RWPE2 (cell line): ENCODE results near the gene CTNNA2.

Experiments used
- ATAC-seq: fragments of 200-7000 bp; cut with Tn5 transposase; 3 replicates; pipeline ENCODE4 v1.9.1; 2021; ENCODE audit warnings: low read depth
- DNase-seq: peaks from one replicate; pipeline ENCODE4 v3.0.0-alpha.2; 2020; ENCODE audit warnings: low spot score
- H3K27ac ChIP-seq: fragments of 450-650 bp; 2 replicates; pipeline ENCODE4 v1.5.1; 2017; ENCODE audit warnings: mild to moderate bottlenecking; ENCODE audit not compliant: poor library complexity, severe bottlenecking
- H3K27me3 ChIP-seq: fragments of 250-450 bp; sonication (Bioruptor Pico); 2 replicates; pipeline ENCODE4 v1.5.1; 2021; ENCODE audit warnings: mild to moderate bottlenecking, moderate library complexity; ENCODE audit not compliant: insufficient read depth, poor library complexity, severe bottlenecking
- H3K36me3 ChIP-seq: fragments of 250-450 bp; sonication (Bioruptor Pico); 2 replicates; pipeline ENCODE4 v1.5.1; 2020; ENCODE audit warnings: low read depth, mild to moderate bottlenecking, moderate library complexity
- H3K4me1 ChIP-seq: fragments of 250-450 bp; sonication (Bioruptor Pico); 2 replicates; pipeline ENCODE4 v1.5.1; 2021; ENCODE audit warnings: mild to moderate bottlenecking, moderate library complexity; ENCODE audit not compliant: insufficient read depth, poor library complexity, severe bottlenecking
- H3K4me3 ChIP-seq: fragments of 250-450 bp; sonication (Bioruptor Pico); 2 replicates; pipeline ENCODE4 v1.5.1; 2021; ENCODE audit warnings: mild to moderate bottlenecking, moderate library complexity; ENCODE audit not compliant: severe bottlenecking
- H3K9me3 ChIP-seq: fragments of 250-450 bp; sonication (Bioruptor Pico); 2 replicates; pipeline ENCODE4 v1.5.1; 2021; ENCODE audit warnings: mild to moderate bottlenecking, moderate library complexity; ENCODE audit not compliant: severe bottlenecking
- TF ChIP-seq, protein P1 (sequence below): fragments of 450-650 bp; IDR thresholded peaks from one replicate; pipeline ENCODE4 v1.5.1; 2017; ENCODE audit warnings: mild to moderate bottlenecking, moderate library complexity; ENCODE audit not compliant: poor library complexity, severe bottlenecking

CTNNA2 gene

DNA sequence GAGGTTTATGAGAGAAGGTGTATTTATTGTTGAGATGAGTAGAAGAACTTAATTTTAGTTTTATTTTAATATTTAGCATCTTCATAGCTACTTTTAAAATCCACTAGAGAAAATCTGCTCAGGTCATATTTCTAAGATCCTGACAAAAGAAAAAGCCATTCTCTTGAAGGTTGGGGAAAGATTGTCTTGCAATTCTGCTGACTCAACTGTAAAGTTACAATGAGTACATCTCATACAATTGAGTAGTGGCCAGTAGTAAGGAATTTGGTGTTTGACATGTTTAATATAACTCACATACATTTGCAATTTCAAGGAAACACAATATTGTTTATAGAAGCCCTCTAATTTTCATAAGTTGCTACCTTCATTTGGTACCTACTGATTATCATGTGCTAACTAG is 447.2 kb downstream of the CTNNA2 start:
- Histone ChIP-seq H3K9me3 (no peaks in the 10 kb centered on the region), H3K4me3 (no peak overlapping the region), H3K4me1 (no peaks in the 10 kb centered on the region), H3K27ac (no peak overlapping the region), H3K36me3 (no peaks in the 10 kb centered on the region), H3K27me3 (no peaks in the 10 kb centered on the region)
- DNase-seq = no peak
- no peak for ATAC-seq
- TF ChIP-seq, protein P1, sequence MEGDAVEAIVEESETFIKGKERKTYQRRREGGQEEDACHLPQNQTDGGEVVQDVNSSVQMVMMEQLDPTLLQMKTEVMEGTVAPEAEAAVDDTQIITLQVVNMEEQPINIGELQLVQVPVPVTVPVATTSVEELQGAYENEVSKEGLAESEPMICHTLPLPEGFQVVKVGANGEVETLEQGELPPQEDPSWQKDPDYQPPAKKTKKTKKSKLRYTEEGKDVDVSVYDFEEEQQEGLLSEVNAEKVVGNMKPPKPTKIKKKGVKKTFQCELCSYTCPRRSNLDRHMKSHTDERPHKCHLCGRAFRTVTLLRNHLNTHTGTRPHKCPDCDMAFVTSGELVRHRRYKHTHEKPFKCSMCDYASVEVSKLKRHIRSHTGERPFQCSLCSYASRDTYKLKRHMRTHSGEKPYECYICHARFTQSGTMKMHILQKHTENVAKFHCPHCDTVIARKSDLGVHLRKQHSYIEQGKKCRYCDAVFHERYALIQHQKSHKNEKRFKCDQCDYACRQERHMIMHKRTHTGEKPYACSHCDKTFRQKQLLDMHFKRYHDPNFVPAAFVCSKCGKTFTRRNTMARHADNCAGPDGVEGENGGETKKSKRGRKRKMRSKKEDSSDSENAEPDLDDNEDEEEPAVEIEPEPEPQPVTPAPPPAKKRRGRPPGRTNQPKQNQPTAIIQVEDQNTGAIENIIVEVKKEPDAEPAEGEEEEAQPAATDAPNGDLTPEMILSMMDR = no peak

DNA sequence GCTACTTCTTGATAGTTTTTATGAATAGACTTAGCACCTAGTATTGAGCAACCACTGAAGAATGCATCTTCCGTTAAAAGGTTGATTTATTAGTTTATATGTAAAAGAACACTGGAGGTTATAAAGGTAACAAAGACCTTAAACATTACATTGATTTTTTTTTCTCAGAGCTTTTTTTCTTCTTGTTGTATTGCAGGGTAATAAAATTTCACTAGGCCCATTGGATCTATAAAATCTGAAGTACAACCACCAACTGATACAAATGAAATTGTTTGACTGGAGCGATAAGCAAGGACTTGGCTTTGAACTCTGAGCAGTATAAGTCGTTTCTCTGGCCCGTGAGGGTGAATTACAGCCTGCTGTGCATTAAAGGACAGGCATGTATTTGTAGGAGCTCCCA is 447.7 kb downstream of the CTNNA2 start:
- Histone ChIP-seq H3K27me3 (no peaks in the 10 kb centered on the region), H3K9me3 (no peaks in the 10 kb centered on the region), H3K36me3 (no peaks in the 10 kb centered on the region), H3K4me3 (no peak overlapping the region), H3K4me1 (no peaks in the 10 kb centered on the region), H3K27ac (no peak overlapping the region)
- TF ChIP-seq, protein P1 = no peak
- no peak for DNase-seq
- no peak for ATAC-seq

DNA sequence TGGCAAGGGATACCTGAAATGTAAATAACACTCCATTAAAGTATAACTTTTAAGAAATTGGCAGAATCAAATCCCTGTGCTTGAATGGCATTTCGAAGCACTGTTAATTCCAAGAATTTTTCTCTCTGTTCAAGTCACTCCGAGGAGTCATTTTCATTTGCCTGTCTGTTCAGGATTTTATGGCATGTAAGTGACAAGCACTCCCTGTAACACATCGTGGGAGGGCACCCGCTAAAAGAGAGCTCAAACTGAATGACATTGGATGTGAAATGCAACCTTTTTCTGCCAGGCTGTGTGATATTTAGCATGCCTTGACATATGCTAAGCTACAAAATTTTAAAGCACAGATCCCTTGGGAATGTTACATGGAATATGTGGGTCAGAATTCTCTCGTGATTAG is 452.1 kb downstream of the CTNNA2 start:
- TF ChIP-seq, protein P1 = no peak
- ATAC-seq = no peak
- H3K27me3 ChIP-seq = no peaks in the 10 kb centered on the region
- no peak for DNase-seq
- H3K4me1 ChIP-seq = no peaks in the 10 kb centered on the region
- no peak overlapping the region for H3K27ac ChIP-seq
- no peak overlapping the region for H3K4me3 ChIP-seq
- no peaks in the 10 kb centered on the region for H3K9me3 ChIP-seq
- H3K36me3 ChIP-seq = no peaks in the 10 kb centered on the region

DNA sequence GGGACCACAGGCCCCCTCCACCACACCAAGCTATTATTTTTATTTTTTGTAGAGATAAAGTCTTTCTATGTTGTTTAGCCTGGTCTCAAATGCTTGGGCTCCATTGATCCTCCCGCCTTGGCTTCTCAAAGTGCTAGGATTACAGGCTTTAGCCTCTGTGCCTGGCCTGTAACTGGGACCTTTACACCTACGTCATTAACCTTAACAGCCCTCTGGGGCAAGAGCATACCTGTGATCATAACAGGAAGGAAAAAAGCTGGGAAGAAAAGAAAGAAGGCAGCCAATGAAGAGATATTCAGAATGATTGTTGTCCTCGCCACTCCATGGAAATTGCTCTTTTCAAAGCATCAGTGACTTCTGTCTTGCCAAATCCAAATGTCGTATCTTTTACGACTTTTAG is 453.5 kb downstream of the CTNNA2 start:
- no peaks in the 10 kb centered on the region for H3K36me3 ChIP-seq
- H3K4me1 ChIP-seq = no peaks in the 10 kb centered on the region
- TF ChIP-seq, protein P1 = no peak
- H3K27me3 ChIP-seq = no peaks in the 10 kb centered on the region
- no peak overlapping the region for H3K4me3 ChIP-seq
- no peak for DNase-seq
- H3K27ac ChIP-seq = no peak overlapping the region
- H3K9me3 ChIP-seq = no peaks in the 10 kb centered on the region
- ATAC-seq = no peak

DNA sequence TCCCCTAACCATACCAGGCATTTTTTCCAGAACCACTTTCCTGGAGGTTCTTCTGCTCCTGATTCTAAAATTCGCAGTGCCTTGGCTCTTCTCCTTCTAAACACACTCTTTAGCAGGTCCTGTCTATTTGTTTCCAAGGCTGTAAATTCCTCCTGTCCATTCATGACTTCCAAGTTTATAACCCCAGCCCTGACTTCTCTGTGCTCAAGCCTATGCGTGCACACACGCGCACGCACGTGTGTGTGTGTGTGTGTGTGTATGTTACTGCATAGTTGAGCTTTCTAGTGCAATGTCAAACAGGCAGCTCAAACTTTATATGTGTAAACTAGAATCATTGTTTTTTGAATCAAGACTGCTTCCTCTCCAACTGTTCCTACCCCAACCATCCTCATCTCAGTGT is 454.0 kb downstream of the CTNNA2 start:
- ATAC-seq (no peak), DNase-seq (no peak)
- no peaks in the 10 kb centered on the region for H3K36me3 ChIP-seq
- H3K4me1 ChIP-seq = no peaks in the 10 kb centered on the region
- no peaks in the 10 kb centered on the region for H3K27me3 ChIP-seq
- no peak overlapping the region for H3K4me3 ChIP-seq
- TF ChIP-seq, protein P1 = no peak
- no peaks in the 10 kb centered on the region for H3K9me3 ChIP-seq
- no peak overlapping the region for H3K27ac ChIP-seq
